Sciatic nerve (tissue), 2 donors: ENCODE results near the gene NFE2. TPM values are rescaled to one million over a fixed set of nuclear protein-coding genes. Genes with fewer than 3 reads are reported as not detected.
A peak's percentile ranks its signal among the peaks of the same experiment; 100 is the strongest.

Experiments used
- ATAC-seq: fragments of 200-7000 bp; cut with Tn5 transposase; one replicate; pipeline ENCODE4 v1.9.1; 2020; ENCODE audit warnings: mild to moderate bottlenecking, moderate library complexity
- DNase-seq: peaks from one replicate; pipeline ENCODE4 v3.0.0-alpha.2; 2020; ENCODE audit warnings: low spot score
- intact Hi-C: fragments of 100-400 bp; cut with DNase I; formaldehyde crosslinking; loops from one replicate; pipeline ENCODE4 v1.14.2; 2022
- microRNA-seq: library from miRNA; unstranded; fragments of <30 nt; microRNA quantifications from one replicate; pipeline ENCODE4 v1.2.0, GENCODE V29; 2020
- total RNA-seq: library from RNA; stranded (reverse); fragmentation: NEBNext Ultra II Directional; extraction: Animal tissue kit (Norgen Biotek cat#: 25700); gene quantifications from one replicate; pipeline ENCODE4 v1.2.1, GENCODE V29; 2021
- donor health status: DM: no; HTN: no; CAD: no.
- donor health status: DM: no; HTN: no; CAD: no.

NFE2 gene
- total RNA-seq, 1 donor from 2014 or later: 7.7 TPM

- DNase-seq: no peak
- intact Hi-C loops: no loop called here
- no peak for ATAC-seq
Observed at GRCh38 chr12:54262403-54262925, 38.4 kb downstream of the NFE2 start.

GRCh38 chr12:54261815-54262402 is 38.9 kb downstream of the NFE2 start:
- intact Hi-C loops: no loop called here
- DNase-seq: no peak

GRCh38 chr12:54259194-54260011 is 41.4 kb downstream of the NFE2 start:
- intact Hi-C loops: no loop called here
- DNase-seq (peak; percentile 83), ATAC-seq (peak; percentile 97)

More at GRCh38 chr12:54261815-54262402, 38.9 kb downstream of the NFE2 start:
- no peak for ATAC-seq

- ATAC-seq (peak; percentile 48), DNase-seq (no peak)
- intact Hi-C loops: no loop called here
Observed at GRCh38 chr12:54258201-54258681, 42.6 kb downstream of the NFE2 start.

GRCh38 chr12:54257332-54257731 is 43.5 kb downstream of the NFE2 start:
- DNase-seq (no peak), ATAC-seq (no peak)
- intact Hi-C loops: no loop called here

GRCh38 chr12:54253240-54253639 is 47.6 kb downstream of the NFE2 start:
- intact Hi-C loops: no loop called here
- ATAC-seq: no peak
- DNase-seq: no peak

GRCh38 chr12:54251667-54252284 is 49.0 kb downstream of the NFE2 start:
- peak; percentile 53 for ATAC-seq
- no peak for DNase-seq
- intact Hi-C loops: no loop called here

GRCh38 chr12:54249489-54249888 is 51.3 kb downstream of the NFE2 start:
- no peak for ATAC-seq
- intact Hi-C loops: no loop called here
- no peak for DNase-seq

- no peak for ATAC-seq
- no peak for DNase-seq
- intact Hi-C loops: no loop called here
Observed at GRCh38 chr12:54246011-54246641, 54.7 kb downstream of the NFE2 start.

Small RNA genes lying within 50 kb of the gene (microRNA-seq; reads per million reads assigned to microRNA genes)
- 233 reads per million, percentile 66 among the genes with 10 or more reads in this experiment for gene MIR148B

Other genes starting within 250 kb of the NFE2 start
- gene HOXC4, start 247.2 kb downstream of the NFE2 start, total RNA-seq: 23.6 TPM
- 25.3 TPM for gene SMUG1, start 112.0 kb downstream of the NFE2 start, total RNA-seq
- gene CBX5, start 20.9 kb downstream of the NFE2 start, total RNA-seq: 77.9 TPM
- 694 TPM for gene HNRNPA1, start 20.3 kb downstream of the NFE2 start, total RNA-seq
- 72.5 TPM for gene COPZ1, start 24.1 kb upstream of the NFE2 start, total RNA-seq
- 0.53 TPM for gene GPR84, start 63.5 kb upstream of the NFE2 start, total RNA-seq
- 12.0 TPM for gene ZNF385A, start 83.7 kb upstream of the NFE2 start, total RNA-seq
- gene ITGA5, start 118.3 kb upstream of the NFE2 start, total RNA-seq: 82.3 TPM
- gene GTSF1, start 172.6 kb upstream of the NFE2 start, total RNA-seq: not detected
- gene NCKAP1L, start 196.7 kb upstream of the NFE2 start, total RNA-seq: 27.8 TPM
- gene PDE1B, start 248.6 kb upstream of the NFE2 start, total RNA-seq: 4.5 TPM